HG02840 (cell line): ENCODE measurements around the gene SLF2.

Source experiments
- ATAC-seq: cut with Tn5 transposase; IDR thresholded peaks from one replicate; pipeline ENCODE4 v1.9.1; 2021; ENCODE audit warnings: mild to moderate bottlenecking, moderate library complexity, moderate number of reproducible peaks; ENCODE audit not compliant: unreplicated experiment, low FRiP score

Gene SLF2

GRCh38 chr10:100896876-100897461 is 15.8 kb upstream of the SLF2 start:
- ATAC-seq = no peak

GRCh38 chr10:100897976-100898375 is 14.8 kb upstream of the SLF2 start:
- no peak for ATAC-seq

- ATAC-seq = no peak
Observed at GRCh38 chr10:100899171-100899570, 13.6 kb upstream of the SLF2 start.

GRCh38 chr10:100901051-100901450 is 11.7 kb upstream of the SLF2 start:
- ATAC-seq = no peak

GRCh38 chr10:100902622-100903021 is 10.1 kb upstream of the SLF2 start:
- no peak for ATAC-seq

- ATAC-seq = no peak
Observed at GRCh38 chr10:100904917-100905316, 7.8 kb upstream of the SLF2 start.

- no peak for ATAC-seq
Observed at GRCh38 chr10:100907175-100907574, 5.6 kb upstream of the SLF2 start.

- no peak for ATAC-seq
Observed at GRCh38 chr10:100907773-100908363, 4.9 kb upstream of the SLF2 start.

GRCh38 chr10:100908378-100908777 is 4.4 kb upstream of the SLF2 start:
- ATAC-seq = no peak

- no peak for ATAC-seq
Observed at GRCh38 chr10:100909501-100910263, 3.1 kb upstream of the SLF2 start.

- ATAC-seq = no peak
Observed at GRCh38 chr10:100911472-100911871, 1.3 kb upstream of the SLF2 start.

GRCh38 chr10:100912013-100912604 is 654 bp upstream of the SLF2 start:
- ATAC-seq = no peak

GRCh38 chr10:100913470-100913865 is 705 bp downstream of the SLF2 start:
- ATAC-seq = no peak

- no peak for ATAC-seq
Observed at GRCh38 chr10:100917071-100917470, 4.3 kb downstream of the SLF2 start.

GRCh38 chr10:100923580-100923979 is 10.8 kb downstream of the SLF2 start:
- no peak for ATAC-seq

GRCh38 chr10:100927266-100927665 is 14.5 kb downstream of the SLF2 start:
- ATAC-seq = no peak

- ATAC-seq = no peak
Observed at GRCh38 chr10:100928039-100928438, 15.3 kb downstream of the SLF2 start.

- no peak for ATAC-seq
Observed at GRCh38 chr10:100930368-100930767, 17.6 kb downstream of the SLF2 start.

GRCh38 chr10:100934084-100934659 is 21.4 kb downstream of the SLF2 start:
- ATAC-seq = no peak

GRCh38 chr10:100939763-100940344 is 27.1 kb downstream of the SLF2 start:
- ATAC-seq = no peak

- no peak for ATAC-seq
Observed at GRCh38 chr10:100942229-100942628, 29.5 kb downstream of the SLF2 start.
